LoVo (cell line): ENCODE results near the gene ATP6V1A.
A peak's percentile ranks its signal among the peaks of the same experiment; 100 is the strongest.
"Not testable (repeated sequence)": the region's sequence is repeated elsewhere in the genome, so short reads cannot be mapped to it uniquely, and the experiment has no call there.

Experiments
- DNase-seq: peaks from one replicate; pipeline ENCODE4 v3.0.0-alpha.2; 2016; ENCODE audit warnings: low spot score

The ATP6V1A gene

GRCh38 chr3:113829576-113830354 is 82.9 kb downstream of the ATP6V1A start:
- no peak for DNase-seq

GRCh38 chr3:113831103-113831355 is 84.2 kb downstream of the ATP6V1A start:
- no peak for DNase-seq

GRCh38 chr3:113832477-113833164 is 85.8 kb downstream of the ATP6V1A start:
- no peak for DNase-seq

GRCh38 chr3:113834983-113835382 is 88.1 kb downstream of the ATP6V1A start:
- no peak for DNase-seq

- DNase-seq = peak; percentile 94
These were observed 91.9 kb downstream of the ATP6V1A start, which contains the start of gene GRAMD1C for GRCh38 chr3:113838631-113839209. TSS of gene GRAMD1C (plus strand) at chr3:113838788. CDS start at chr3:113838910, 122 bp downstream.

GRCh38 chr3:113839551-113839950 is 92.7 kb downstream of the ATP6V1A start:
- no peak for DNase-seq

GRCh38 chr3:113844622-113845222 is 97.9 kb downstream of the ATP6V1A start:
- peak; percentile 55 for DNase-seq

- DNase-seq = no peak
These were observed 100.4 kb downstream of the ATP6V1A start for GRCh38 chr3:113847247-113847646.

- peak; percentile 49 for DNase-seq
These were observed 101.0 kb downstream of the ATP6V1A start for GRCh38 chr3:113847664-113848461.

- DNase-seq = not testable (repeated sequence)
These were observed 102.2 kb downstream of the ATP6V1A start for GRCh38 chr3:113849071-113849470.

GRCh38 chr3:113849841-113850240 is 103.0 kb downstream of the ATP6V1A start:
- DNase-seq = not testable (repeated sequence)

- DNase-seq = not testable (repeated sequence)
These were observed 103.6 kb downstream of the ATP6V1A start for GRCh38 chr3:113850391-113850790.

- DNase-seq = no peak
These were observed 105.7 kb downstream of the ATP6V1A start for GRCh38 chr3:113852506-113852905.
